ENCODE results near the gene R3HDM4. TPM values are rescaled to one million over a fixed set of nuclear protein-coding genes. Genes with fewer than 3 reads are reported as not detected.

The R3HDM4 gene
- total and polyA plus RNA-seq, 9 of the 15 experiments (the other 6 are each of a cell fraction or from before 2014, with no cell fraction given): 3.2 to 154 (median 59.0) TPM

DNA sequence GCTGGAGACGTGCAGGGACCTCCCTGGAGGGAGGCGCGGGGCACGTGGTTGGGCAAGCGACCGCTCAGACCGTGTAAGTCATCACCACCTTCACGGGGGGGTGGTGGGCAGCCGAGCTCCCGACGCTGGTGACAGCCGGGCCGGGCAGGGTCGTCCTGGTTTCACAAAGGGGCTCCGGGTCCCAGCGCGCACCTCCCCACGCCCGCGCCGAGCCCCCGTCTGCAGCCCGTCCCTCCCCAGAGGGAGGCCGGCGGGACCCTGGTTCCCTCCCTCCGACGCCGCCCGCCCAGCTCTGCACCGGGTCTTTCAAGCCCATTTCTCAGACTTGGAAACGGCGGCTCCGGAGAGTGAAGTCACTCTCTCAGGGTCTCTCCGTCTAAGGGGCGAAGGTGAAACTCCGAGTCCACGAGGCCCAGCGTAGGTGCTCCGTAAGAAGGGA lies 12.1 kb upstream of the R3HDM4 start (continued):
- TF ChIP-seq GABPB2 (CRISPR knock-in tag; conservative IDR thresholded peaks at IDR 0.05): no peak
- peak; percentile 19 for TF ChIP-seq NR3C1 (CRISPR knock-in tag; IDR thresholded peaks at IDR 0.05)
- TF ChIP-seq EWSR1 (IDR thresholded peaks at IDR 0.05; ENCODE audit: borderline replicate concordance, low read depth, partially characterized antibody): no peak
- TF ChIP-seq, protein P1, sequence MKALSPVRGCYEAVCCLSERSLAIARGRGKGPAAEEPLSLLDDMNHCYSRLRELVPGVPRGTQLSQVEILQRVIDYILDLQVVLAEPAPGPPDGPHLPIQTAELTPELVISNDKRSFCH (CRISPR knock-in tag; IDR thresholded peaks at IDR 0.05): no peak
- TF ChIP-seq, protein P1 (tag; IDR thresholded peaks at IDR 0.05): 0 out of 2 replicates have a peak, but pooled peaks have one; percentile 39
- no peak for TF ChIP-seq GATA2 (CRISPR knock-in tag; IDR thresholded peaks at IDR 0.05)
- TF ChIP-seq SOX6 (IDR thresholded peaks at IDR 0.05): no peak
- TF ChIP-seq NCOA2 (IDR thresholded peaks at IDR 0.05; ENCODE audit: partially characterized antibody in 2 of 2): no peak
- TF ChIP-seq, protein P2, sequence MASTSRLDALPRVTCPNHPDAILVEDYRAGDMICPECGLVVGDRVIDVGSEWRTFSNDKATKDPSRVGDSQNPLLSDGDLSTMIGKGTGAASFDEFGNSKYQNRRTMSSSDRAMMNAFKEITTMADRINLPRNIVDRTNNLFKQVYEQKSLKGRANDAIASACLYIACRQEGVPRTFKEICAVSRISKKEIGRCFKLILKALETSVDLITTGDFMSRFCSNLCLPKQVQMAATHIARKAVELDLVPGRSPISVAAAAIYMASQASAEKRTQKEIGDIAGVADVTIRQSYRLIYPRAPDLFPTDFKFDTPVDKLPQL (IDR thresholded peaks at IDR 0.05; ENCODE audit: extremely low read depth, insufficient read length): no peak
- peak; percentile 73 for TF ChIP-seq SMAD4 (CRISPR knock-in tag; conservative IDR thresholded peaks at IDR 0.05)
- TF ChIP-seq, protein P3, sequence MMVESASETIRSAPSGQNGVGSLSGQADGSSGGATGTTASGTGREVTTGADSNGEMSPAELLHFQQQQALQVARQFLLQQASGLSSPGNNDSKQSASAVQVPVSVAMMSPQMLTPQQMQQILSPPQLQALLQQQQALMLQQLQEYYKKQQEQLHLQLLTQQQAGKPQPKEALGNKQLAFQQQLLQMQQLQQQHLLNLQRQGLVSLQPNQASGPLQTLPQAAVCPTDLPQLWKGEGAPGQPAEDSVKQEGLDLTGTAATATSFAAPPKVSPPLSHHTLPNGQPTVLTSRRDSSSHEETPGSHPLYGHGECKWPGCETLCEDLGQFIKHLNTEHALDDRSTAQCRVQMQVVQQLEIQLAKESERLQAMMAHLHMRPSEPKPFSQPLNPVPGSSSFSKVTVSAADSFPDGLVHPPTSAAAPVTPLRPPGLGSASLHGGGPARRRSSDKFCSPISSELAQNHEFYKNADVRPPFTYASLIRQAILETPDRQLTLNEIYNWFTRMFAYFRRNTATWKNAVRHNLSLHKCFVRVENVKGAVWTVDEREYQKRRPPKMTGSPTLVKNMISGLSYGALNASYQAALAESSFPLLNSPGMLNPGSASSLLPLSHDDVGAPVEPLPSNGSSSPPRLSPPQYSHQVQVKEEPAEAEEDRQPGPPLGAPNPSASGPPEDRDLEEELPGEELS (CRISPR knock-in tag; IDR thresholded peaks at IDR 0.05; ENCODE audit: borderline replicate concordance): peak; percentile 8; the same call in 1 of the 2 replicates
- no peak for TF ChIP-seq TBP (optimal IDR thresholded peaks at IDR 0.05; ENCODE audit: low read depth, low read length)
- TF ChIP-seq, protein P4, sequence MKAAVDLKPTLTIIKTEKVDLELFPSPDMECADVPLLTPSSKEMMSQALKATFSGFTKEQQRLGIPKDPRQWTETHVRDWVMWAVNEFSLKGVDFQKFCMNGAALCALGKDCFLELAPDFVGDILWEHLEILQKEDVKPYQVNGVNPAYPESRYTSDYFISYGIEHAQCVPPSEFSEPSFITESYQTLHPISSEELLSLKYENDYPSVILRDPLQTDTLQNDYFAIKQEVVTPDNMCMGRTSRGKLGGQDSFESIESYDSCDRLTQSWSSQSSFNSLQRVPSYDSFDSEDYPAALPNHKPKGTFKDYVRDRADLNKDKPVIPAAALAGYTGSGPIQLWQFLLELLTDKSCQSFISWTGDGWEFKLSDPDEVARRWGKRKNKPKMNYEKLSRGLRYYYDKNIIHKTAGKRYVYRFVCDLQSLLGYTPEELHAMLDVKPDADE (conservative IDR thresholded peaks at IDR 0.05; ENCODE audit: control insufficient read depth, low read depth, low read length): no peak
- no peak for TF ChIP-seq ZNF124 (CRISPR knock-in tag; IDR thresholded peaks at IDR 0.05)
- TF ChIP-seq FOS (IDR thresholded peaks at IDR 0.05; ENCODE audit: extremely low read depth, insufficient read length): no peak
- TF ChIP-seq FOXJ3 (CRISPR knock-in tag; IDR thresholded peaks at IDR 0.05): no peak
- TF ChIP-seq SMAD1 (IDR thresholded peaks at IDR 0.05; ENCODE audit: low read depth, low read length, partially characterized antibody): no peak
- TF ChIP-seq, protein P5, sequence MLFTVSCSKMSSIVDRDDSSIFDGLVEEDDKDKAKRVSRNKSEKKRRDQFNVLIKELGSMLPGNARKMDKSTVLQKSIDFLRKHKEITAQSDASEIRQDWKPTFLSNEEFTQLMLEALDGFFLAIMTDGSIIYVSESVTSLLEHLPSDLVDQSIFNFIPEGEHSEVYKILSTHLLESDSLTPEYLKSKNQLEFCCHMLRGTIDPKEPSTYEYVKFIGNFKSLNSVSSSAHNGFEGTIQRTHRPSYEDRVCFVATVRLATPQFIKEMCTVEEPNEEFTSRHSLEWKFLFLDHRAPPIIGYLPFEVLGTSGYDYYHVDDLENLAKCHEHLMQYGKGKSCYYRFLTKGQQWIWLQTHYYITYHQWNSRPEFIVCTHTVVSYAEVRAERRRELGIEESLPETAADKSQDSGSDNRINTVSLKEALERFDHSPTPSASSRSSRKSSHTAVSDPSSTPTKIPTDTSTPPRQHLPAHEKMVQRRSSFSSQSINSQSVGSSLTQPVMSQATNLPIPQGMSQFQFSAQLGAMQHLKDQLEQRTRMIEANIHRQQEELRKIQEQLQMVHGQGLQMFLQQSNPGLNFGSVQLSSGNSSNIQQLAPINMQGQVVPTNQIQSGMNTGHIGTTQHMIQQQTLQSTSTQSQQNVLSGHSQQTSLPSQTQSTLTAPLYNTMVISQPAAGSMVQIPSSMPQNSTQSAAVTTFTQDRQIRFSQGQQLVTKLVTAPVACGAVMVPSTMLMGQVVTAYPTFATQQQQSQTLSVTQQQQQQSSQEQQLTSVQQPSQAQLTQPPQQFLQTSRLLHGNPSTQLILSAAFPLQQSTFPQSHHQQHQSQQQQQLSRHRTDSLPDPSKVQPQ (CRISPR knock-in tag; IDR thresholded peaks at IDR 0.05; ENCODE audit: borderline replicate concordance): no peak
- no peak for TF ChIP-seq TAF1 (IDR thresholded peaks at IDR 0.05; ENCODE audit: control insufficient read depth, extremely low read depth, insufficient read depth, low read length, severe bottlenecking)
- TF ChIP-seq, protein P6, sequence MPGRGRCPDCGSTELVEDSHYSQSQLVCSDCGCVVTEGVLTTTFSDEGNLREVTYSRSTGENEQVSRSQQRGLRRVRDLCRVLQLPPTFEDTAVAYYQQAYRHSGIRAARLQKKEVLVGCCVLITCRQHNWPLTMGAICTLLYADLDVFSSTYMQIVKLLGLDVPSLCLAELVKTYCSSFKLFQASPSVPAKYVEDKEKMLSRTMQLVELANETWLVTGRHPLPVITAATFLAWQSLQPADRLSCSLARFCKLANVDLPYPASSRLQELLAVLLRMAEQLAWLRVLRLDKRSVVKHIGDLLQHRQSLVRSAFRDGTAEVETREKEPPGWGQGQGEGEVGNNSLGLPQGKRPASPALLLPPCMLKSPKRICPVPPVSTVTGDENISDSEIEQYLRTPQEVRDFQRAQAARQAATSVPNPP (IDR thresholded peaks at IDR 0.05; ENCODE audit: borderline replicate concordance, insufficient read depth, insufficient read length): no peak

Data from K562 (cell line).